ENCODE results near the gene ASIC2.

- TF ChIP-seq, protein P1, sequence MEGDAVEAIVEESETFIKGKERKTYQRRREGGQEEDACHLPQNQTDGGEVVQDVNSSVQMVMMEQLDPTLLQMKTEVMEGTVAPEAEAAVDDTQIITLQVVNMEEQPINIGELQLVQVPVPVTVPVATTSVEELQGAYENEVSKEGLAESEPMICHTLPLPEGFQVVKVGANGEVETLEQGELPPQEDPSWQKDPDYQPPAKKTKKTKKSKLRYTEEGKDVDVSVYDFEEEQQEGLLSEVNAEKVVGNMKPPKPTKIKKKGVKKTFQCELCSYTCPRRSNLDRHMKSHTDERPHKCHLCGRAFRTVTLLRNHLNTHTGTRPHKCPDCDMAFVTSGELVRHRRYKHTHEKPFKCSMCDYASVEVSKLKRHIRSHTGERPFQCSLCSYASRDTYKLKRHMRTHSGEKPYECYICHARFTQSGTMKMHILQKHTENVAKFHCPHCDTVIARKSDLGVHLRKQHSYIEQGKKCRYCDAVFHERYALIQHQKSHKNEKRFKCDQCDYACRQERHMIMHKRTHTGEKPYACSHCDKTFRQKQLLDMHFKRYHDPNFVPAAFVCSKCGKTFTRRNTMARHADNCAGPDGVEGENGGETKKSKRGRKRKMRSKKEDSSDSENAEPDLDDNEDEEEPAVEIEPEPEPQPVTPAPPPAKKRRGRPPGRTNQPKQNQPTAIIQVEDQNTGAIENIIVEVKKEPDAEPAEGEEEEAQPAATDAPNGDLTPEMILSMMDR (conservative IDR thresholded peaks at IDR 0.05; ENCODE audit: low read depth, low read length): no peak
- TF ChIP-seq EZH2 (IDR thresholded peaks at IDR 0.05; ENCODE audit: low read length, unreplicated experiment): no peak
These were observed 7.7 kb downstream of the ASIC2 start for GRCh38 chr17:33285413-33285812.
